Subcutaneous adipose tissue (tissue), 4 donors: ENCODE data around the gene KIF18A. TPM values are rescaled to one million over a fixed set of nuclear protein-coding genes. Genes with fewer than 3 reads are reported as not detected.

ENCODE experiments used
- CTCF ChIP-seq: fragments of 450-650 bp; IDR thresholded peaks from one replicate; pipeline ENCODE4 v1.5.1; 2016; ENCODE audit warnings: low read depth, mild to moderate bottlenecking, control low read depth, antibody characterized with exemption, moderate library complexity
- total RNA-seq, 4 donors: library from RNA; depleted of rRNA; stranded (reverse); fragments of >200 nt; gene quantifications; one replicate each; pipeline ENCODE4 v1.1.0, GENCODE V29; 2016

The KIF18A gene
- total RNA-seq, 4 donors from 2014 or later: 0.16 to 1.9 (median 0.44) TPM; not detected in 1

GRCh38 chr11:27998552-27998951, 109.4 kb downstream of the KIF18A start:
- TF ChIP-seq CTCF: no peak

GRCh38 chr11:27997344-27997743, 110.6 kb downstream of the KIF18A start:
- TF ChIP-seq CTCF: no peak

- TF ChIP-seq CTCF: no peak
Observed at GRCh38 chr11:27996066-27996465, 111.9 kb downstream of the KIF18A start.

- TF ChIP-seq CTCF: no peak
Observed at GRCh38 chr11:27995083-27995482, 112.9 kb downstream of the KIF18A start.

GRCh38 chr11:27991736-27992135, 116.2 kb downstream of the KIF18A start:
- no peak for TF ChIP-seq CTCF

- no peak for TF ChIP-seq CTCF
Observed at GRCh38 chr11:27977527-27977926, 130.4 kb downstream of the KIF18A start.

- no peak for TF ChIP-seq CTCF
Observed at GRCh38 chr11:27977031-27977430, 130.9 kb downstream of the KIF18A start.
